HEK293 (cell line): ENCODE results near the gene EPHB3.

Experiments used
- CTCF ChIA-PET: fragments of 350-600 bp; formaldehyde crosslinking; extraction: SDS; loops from one replicate; lab custom pipeline; 2021; ENCODE audit warnings: antibody characterized with exemption; lab: Yijun Ruan, JAX
- POLR2A ChIA-PET: fragments of 300-600 bp; formaldehyde crosslinking; extraction: SDS; loops from one replicate; lab custom pipeline; 2020; ENCODE audit warnings: antibody characterized with exemption, inconsistent platforms; lab: Yijun Ruan, JAX
- H3K27ac ChIP-seq: fragments of 200-500 bp; sonication (Bioruptor generic); 2 replicates; pipeline ENCODE4 v1.5.1; 2014; ENCODE audit warnings: low read depth, low read length, control low read depth, inconsistent platforms; ENCODE audit errors: extremely low read depth
- H3K36me3 ChIP-seq, 2 experiments: fragments of 200-500 bp in 1 of 2; sonication (Bioruptor generic) in 1 of 2; 1 replicate in 1 of 2; 2 replicates in 1 of 2; pipeline ENCODE4 v1.5.1; 2014 to 2017; ENCODE audit warnings: inconsistent platforms in 2 of 2, low read length in 2 of 2; ENCODE audit not compliant: control insufficient read depth in 2 of 2, insufficient read depth in 1 of 2
- H3K4me1 ChIP-seq: fragments of 200-500 bp; sonication (Bioruptor generic); 2 replicates; pipeline ENCODE4 v1.5.1; 2014; ENCODE audit warnings: mild to moderate bottlenecking, low read length, inconsistent platforms; ENCODE audit not compliant: control insufficient read depth, insufficient read depth
- H3K4me3 ChIP-seq: 2 replicates; pipeline ENCODE4 v1.5.1; 2011; ENCODE audit warnings: low read depth, mild to moderate bottlenecking, control low read depth, low read length, moderate library complexity
- H3K9me3 ChIP-seq: fragments of 200-500 bp; sonication (Bioruptor generic); 2 replicates; pipeline ENCODE4 v1.5.1; 2014; ENCODE audit warnings: low read depth, low read length, inconsistent platforms; ENCODE audit not compliant: control insufficient read depth, insufficient read depth
- BCL11A ChIP-seq: fragments of 450-650 bp; formaldehyde crosslinking; IDR thresholded peaks from 2 replicates; pipeline ENCODE4 v1.5.1; 2016; ENCODE audit warnings: low read depth, missing biosample characterization, missing genetic modification characterization
- BCL6B ChIP-seq: fragments of 450-650 bp; formaldehyde crosslinking; IDR thresholded peaks from 2 replicates; pipeline ENCODE4 v1.5.1; 2017; ENCODE audit warnings: missing biosample characterization, missing genetic modification characterization
- GLIS2 ChIP-seq: fragments of 450-650 bp; formaldehyde crosslinking; IDR thresholded peaks from 2 replicates; pipeline ENCODE4 v1.5.1; 2016; ENCODE audit warnings: missing biosample characterization, missing genetic modification characterization
- RBAK ChIP-seq: fragments of 450-650 bp; formaldehyde crosslinking; IDR thresholded peaks from 2 replicates; pipeline ENCODE4 v1.5.1; 2016; ENCODE audit warnings: missing biosample characterization, missing genetic modification characterization
- WT1 ChIP-seq: fragments of 450-650 bp; formaldehyde crosslinking; IDR thresholded peaks from 2 replicates; pipeline ENCODE4 v1.5.1; 2016; ENCODE audit warnings: missing biosample characterization, missing genetic modification characterization
- ZBTB21 ChIP-seq: fragments of 450-650 bp; formaldehyde crosslinking; IDR thresholded peaks from 2 replicates; pipeline ENCODE4 v1.5.1; 2017; ENCODE audit warnings: missing biosample characterization, missing genetic modification characterization
- ZNF175 ChIP-seq: fragments of 450-650 bp; formaldehyde crosslinking; IDR thresholded peaks from 2 replicates; pipeline ENCODE4 v1.5.1; 2016; ENCODE audit warnings: missing biosample characterization, missing genetic modification characterization
- ZNF2 ChIP-seq: fragments of 450-650 bp; formaldehyde crosslinking; IDR thresholded peaks from 2 replicates; pipeline ENCODE4 v1.5.1; 2016; ENCODE audit warnings: missing biosample characterization, missing genetic modification characterization
- ZNF202 ChIP-seq: fragments of 450-650 bp; formaldehyde crosslinking; IDR thresholded peaks from 2 replicates; pipeline ENCODE4 v1.5.1; 2016; ENCODE audit warnings: missing biosample characterization, missing genetic modification characterization, borderline replicate concordance
- ZNF248 ChIP-seq: fragments of 450-650 bp; formaldehyde crosslinking; IDR thresholded peaks from 2 replicates; pipeline ENCODE4 v1.5.1; 2017; ENCODE audit warnings: missing biosample characterization, missing genetic modification characterization
- ZNF302 ChIP-seq: fragments of 450-650 bp; formaldehyde crosslinking; IDR thresholded peaks from 2 replicates; pipeline ENCODE4 v1.5.1; 2016; ENCODE audit warnings: missing biosample characterization, missing genetic modification characterization, low read depth
- ZNF324 ChIP-seq: fragments of 450-650 bp; formaldehyde crosslinking; IDR thresholded peaks from 2 replicates; pipeline ENCODE4 v1.5.1; 2016; ENCODE audit warnings: missing biosample characterization, missing genetic modification characterization
- ZNF433 ChIP-seq: fragments of 450-650 bp; formaldehyde crosslinking; IDR thresholded peaks from 2 replicates; pipeline ENCODE4 v1.5.1; 2016; ENCODE audit warnings: missing biosample characterization, missing genetic modification characterization, low read depth
- ZNF518A ChIP-seq: fragments of 450-650 bp; formaldehyde crosslinking; conservative IDR thresholded peaks from 2 replicates; pipeline ENCODE4 v1.5.1; 2016; ENCODE audit warnings: low read depth, missing biosample characterization, missing genetic modification characterization
- ZNF521 ChIP-seq: fragments of 450-650 bp; formaldehyde crosslinking; IDR thresholded peaks from 2 replicates; pipeline ENCODE4 v1.5.1; 2017; ENCODE audit warnings: missing biosample characterization, mild to moderate bottlenecking, missing genetic modification characterization
- ZNF558 ChIP-seq: fragments of 450-650 bp; formaldehyde crosslinking; IDR thresholded peaks from 2 replicates; pipeline ENCODE4 v1.5.1; 2016; ENCODE audit warnings: missing biosample characterization, missing genetic modification characterization
- ZNF561 ChIP-seq: fragments of 450-650 bp; IDR thresholded peaks from 2 replicates; pipeline ENCODE4 v1.5.1; 2018; ENCODE audit warnings: missing biosample characterization, missing genetic modification characterization, borderline replicate concordance
- ZNF571 ChIP-seq: fragments of 450-650 bp; formaldehyde crosslinking; IDR thresholded peaks from 2 replicates; pipeline ENCODE4 v1.5.0; 2017; ENCODE audit warnings: missing biosample characterization, missing genetic modification characterization
- ZNF768 ChIP-seq: fragments of 450-650 bp; formaldehyde crosslinking; IDR thresholded peaks from 2 replicates; pipeline ENCODE4 v1.5.1; 2018; ENCODE audit warnings: missing biosample characterization, mild to moderate bottlenecking, missing genetic modification characterization
- ZNF776 ChIP-seq: fragments of 450-650 bp; formaldehyde crosslinking; IDR thresholded peaks from 2 replicates; pipeline ENCODE4 v1.5.0; 2017; ENCODE audit warnings: missing biosample characterization, missing genetic modification characterization, borderline replicate concordance
- ZSCAN16 ChIP-seq: fragments of 450-650 bp; formaldehyde crosslinking; IDR thresholded peaks from 2 replicates; pipeline ENCODE4 v1.5.1; 2016; ENCODE audit warnings: missing biosample characterization, missing genetic modification characterization
- ZSCAN30 ChIP-seq: fragments of 450-650 bp; IDR thresholded peaks from 2 replicates; pipeline ENCODE4 v1.5.1; 2018; ENCODE audit warnings: missing biosample characterization, mild to moderate bottlenecking, missing genetic modification characterization, moderate library complexity
- TF ChIP-seq, protein P1 (sequence below): fragments of 450-650 bp; formaldehyde crosslinking; IDR thresholded peaks from 2 replicates; pipeline ENCODE4 v1.5.1; 2016; ENCODE audit warnings: missing biosample characterization, missing genetic modification characterization
- TF ChIP-seq, protein P2 (sequence below): fragments of 450-650 bp; formaldehyde crosslinking; IDR thresholded peaks from 2 replicates; pipeline ENCODE4 v1.5.1; 2016; ENCODE audit warnings: missing biosample characterization, missing genetic modification characterization, low read depth
- TF ChIP-seq, protein P3 (sequence below): fragments of 450-650 bp; formaldehyde crosslinking; optimal IDR thresholded peaks from 2 replicates; pipeline ENCODE3; 2016; ENCODE audit warnings: missing biosample characterization, mild to moderate bottlenecking, missing genetic modification characterization

The EPHB3 gene

GRCh38 chr3:184551614-184552256 is 9.8 kb upstream of the EPHB3 start:
- Histone ChIP-seq H3K27ac (no peak overlapping the region), H3K4me3 (no peak overlapping the region), H3K4me1 (no peaks in the 10 kb centered on the region), H3K36me3 (no peaks in the 10 kb centered on the region), H3K9me3 (no peaks in the 10 kb centered on the region)
- TF ChIP-seq ZBTB21 (tag by site-specific recombination) = no peak
- no peak for TF ChIP-seq WT1 (tag by site-specific recombination)
- no peak for TF ChIP-seq ZNF768
- no peak for TF ChIP-seq ZNF561 (tag by site-specific recombination)
- TF ChIP-seq ZNF433 = no peak
- TF ChIP-seq ZNF518A (tag by site-specific recombination) = no peak
- ChIA-PET CTCF (interaction anchor here (1.1 to 2.6 kb wide), 3 partner anchors 9 to 180 kb away, joined by 3 to 8 read pairs (median 4); partner anchors contain the start of gene EPHB3), POLR2A (no interaction called here)

- Histone ChIP-seq H3K27ac (no peak overlapping the region), H3K4me3 (no peak overlapping the region), H3K4me1 (no peaks in the 10 kb centered on the region), H3K9me3 (no peaks in the 10 kb centered on the region), H3K36me3 (no peaks in the 10 kb centered on the region)
- ChIA-PET POLR2A (no interaction called here), CTCF (interaction anchor here (0.6 to 1.1 kb wide), 3 partner anchors 8 to 163 kb away, joined by 3 to 5 read pairs (median 4); partner anchors contain the start of gene EPHB3)
- TF ChIP-seq ZSCAN30 (tag by site-specific recombination) (no peak), BCL6B (tag by site-specific recombination) (no peak), ZNF2 (tag by site-specific recombination) (no peak), ZNF175 (tag by site-specific recombination) (no peak), RBAK (no peak), ZNF571 (tag by site-specific recombination) (no peak), ZNF302 (no peak), ZNF324 (tag by site-specific recombination) (no peak), ZNF248 (tag by site-specific recombination) (no peak), GLIS2 (no peak), ZNF776 (no peak), BCL11A (tag by site-specific recombination) (no peak), ZNF521 (no peak), ZNF558 (tag by site-specific recombination) (no peak), ZNF202 (tag by site-specific recombination) (no peak), ZSCAN16 (no peak)
- TF ChIP-seq, protein P1, sequence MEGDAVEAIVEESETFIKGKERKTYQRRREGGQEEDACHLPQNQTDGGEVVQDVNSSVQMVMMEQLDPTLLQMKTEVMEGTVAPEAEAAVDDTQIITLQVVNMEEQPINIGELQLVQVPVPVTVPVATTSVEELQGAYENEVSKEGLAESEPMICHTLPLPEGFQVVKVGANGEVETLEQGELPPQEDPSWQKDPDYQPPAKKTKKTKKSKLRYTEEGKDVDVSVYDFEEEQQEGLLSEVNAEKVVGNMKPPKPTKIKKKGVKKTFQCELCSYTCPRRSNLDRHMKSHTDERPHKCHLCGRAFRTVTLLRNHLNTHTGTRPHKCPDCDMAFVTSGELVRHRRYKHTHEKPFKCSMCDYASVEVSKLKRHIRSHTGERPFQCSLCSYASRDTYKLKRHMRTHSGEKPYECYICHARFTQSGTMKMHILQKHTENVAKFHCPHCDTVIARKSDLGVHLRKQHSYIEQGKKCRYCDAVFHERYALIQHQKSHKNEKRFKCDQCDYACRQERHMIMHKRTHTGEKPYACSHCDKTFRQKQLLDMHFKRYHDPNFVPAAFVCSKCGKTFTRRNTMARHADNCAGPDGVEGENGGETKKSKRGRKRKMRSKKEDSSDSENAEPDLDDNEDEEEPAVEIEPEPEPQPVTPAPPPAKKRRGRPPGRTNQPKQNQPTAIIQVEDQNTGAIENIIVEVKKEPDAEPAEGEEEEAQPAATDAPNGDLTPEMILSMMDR (tag by site-specific recombination) = no peak
- TF ChIP-seq, protein P2, sequence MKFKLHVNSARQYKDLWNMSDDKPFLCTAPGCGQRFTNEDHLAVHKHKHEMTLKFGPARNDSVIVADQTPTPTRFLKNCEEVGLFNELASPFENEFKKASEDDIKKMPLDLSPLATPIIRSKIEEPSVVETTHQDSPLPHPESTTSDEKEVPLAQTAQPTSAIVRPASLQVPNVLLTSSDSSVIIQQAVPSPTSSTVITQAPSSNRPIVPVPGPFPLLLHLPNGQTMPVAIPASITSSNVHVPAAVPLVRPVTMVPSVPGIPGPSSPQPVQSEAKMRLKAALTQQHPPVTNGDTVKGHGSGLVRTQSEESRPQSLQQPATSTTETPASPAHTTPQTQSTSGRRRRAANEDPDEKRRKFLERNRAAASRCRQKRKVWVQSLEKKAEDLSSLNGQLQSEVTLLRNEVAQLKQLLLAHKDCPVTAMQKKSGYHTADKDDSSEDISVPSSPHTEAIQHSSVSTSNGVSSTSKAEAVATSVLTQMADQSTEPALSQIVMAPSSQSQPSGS (tag by site-specific recombination) = no peak
- TF ChIP-seq, protein P3, sequence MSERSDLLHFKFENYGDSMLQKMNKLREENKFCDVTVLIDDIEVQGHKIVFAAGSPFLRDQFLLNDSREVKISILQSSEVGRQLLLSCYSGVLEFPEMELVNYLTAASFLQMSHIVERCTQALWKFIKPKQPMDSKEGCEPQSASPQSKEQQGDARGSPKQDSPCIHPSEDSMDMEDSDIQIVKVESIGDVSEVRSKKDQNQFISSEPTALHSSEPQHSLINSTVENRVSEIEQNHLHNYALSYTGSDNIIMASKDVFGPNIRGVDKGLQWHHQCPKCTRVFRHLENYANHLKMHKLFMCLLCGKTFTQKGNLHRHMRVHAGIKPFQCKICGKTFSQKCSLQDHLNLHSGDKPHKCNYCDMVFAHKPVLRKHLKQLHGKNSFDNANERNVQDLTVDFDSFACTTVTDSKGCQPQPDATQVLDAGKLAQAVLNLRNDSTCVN (tag by site-specific recombination) = no peak
These were observed 9.3 kb upstream of the EPHB3 start for GRCh38 chr3:184552296-184552695.
